Panc1 (cell line): ENCODE results near the gene PCDHB16.
"Not testable (repeated sequence)": the region's sequence is repeated elsewhere in the genome, so short reads cannot be mapped to it uniquely, and the experiment has no call there.

Experiments used
- SIN3A ChIP-seq: IDR thresholded peaks from 2 replicates; pipeline ENCODE4 v1.6.1; 2012; ENCODE audit warnings: low read depth, mild to moderate bottlenecking, low read length, moderate library complexity, borderline replicate concordance; ENCODE audit not compliant: insufficient read depth
- TF ChIP-seq, protein P1 (sequence below): fragments of 450-650 bp; IDR thresholded peaks from 2 replicates; pipeline ENCODE4 v1.5.1; 2017; ENCODE audit warnings: mild to moderate bottlenecking

DNA sequence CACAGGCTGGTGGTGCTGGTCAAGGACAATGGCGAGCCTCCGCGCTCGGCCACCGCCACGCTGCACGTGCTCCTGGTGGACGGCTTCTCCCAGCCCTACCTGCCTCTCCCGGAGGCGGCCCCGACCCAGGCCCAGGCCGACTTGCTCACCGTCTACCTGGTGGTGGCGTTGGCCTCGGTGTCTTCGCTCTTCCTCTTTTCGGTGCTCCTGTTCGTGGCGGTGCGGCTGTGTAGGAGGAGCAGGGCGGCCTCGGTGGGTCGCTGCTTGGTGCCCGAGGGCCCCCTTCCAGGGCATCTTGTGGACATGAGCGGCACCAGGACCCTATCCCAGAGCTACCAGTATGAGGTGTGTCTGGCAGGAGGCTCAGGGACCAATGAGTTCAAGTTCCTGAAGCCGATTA is 33.8 kb downstream of the PCDHB16 start:
- TF ChIP-seq, protein P1, sequence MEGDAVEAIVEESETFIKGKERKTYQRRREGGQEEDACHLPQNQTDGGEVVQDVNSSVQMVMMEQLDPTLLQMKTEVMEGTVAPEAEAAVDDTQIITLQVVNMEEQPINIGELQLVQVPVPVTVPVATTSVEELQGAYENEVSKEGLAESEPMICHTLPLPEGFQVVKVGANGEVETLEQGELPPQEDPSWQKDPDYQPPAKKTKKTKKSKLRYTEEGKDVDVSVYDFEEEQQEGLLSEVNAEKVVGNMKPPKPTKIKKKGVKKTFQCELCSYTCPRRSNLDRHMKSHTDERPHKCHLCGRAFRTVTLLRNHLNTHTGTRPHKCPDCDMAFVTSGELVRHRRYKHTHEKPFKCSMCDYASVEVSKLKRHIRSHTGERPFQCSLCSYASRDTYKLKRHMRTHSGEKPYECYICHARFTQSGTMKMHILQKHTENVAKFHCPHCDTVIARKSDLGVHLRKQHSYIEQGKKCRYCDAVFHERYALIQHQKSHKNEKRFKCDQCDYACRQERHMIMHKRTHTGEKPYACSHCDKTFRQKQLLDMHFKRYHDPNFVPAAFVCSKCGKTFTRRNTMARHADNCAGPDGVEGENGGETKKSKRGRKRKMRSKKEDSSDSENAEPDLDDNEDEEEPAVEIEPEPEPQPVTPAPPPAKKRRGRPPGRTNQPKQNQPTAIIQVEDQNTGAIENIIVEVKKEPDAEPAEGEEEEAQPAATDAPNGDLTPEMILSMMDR: not testable (repeated sequence)
- not testable (repeated sequence) for TF ChIP-seq SIN3A
